Adrenal gland (tissue), 12 donors: Measurements from ENCODE around the gene BCLAF1. TPM values are rescaled to one million over a fixed set of nuclear protein-coding genes. Genes with fewer than 3 reads are reported as not detected.

Experiments used
- DNase-seq, 7 donors: peaks; one replicate each; pipeline ENCODE4 v3.0.0-alpha.2; 2019 to 2020
- H3K27ac ChIP-seq, 5 donors: fragments of 200-600 bp; sonication (generic) in 4 of 5; 1 replicate in 3 of 5; 2 replicates in 2 of 5; pipeline versions ENCODE4 v1.5.1 to v1.8.0; 2016 to 2020; ENCODE audit warnings: mild to moderate bottlenecking in 1 of 5
- H3K27me3 ChIP-seq: fragments of 200-600 bp; 2 replicates; pipeline ENCODE4 v1.8.0; 2021
- H3K36me3 ChIP-seq, 2 donors: fragments of 200-600 bp; replicated peaks in 1 of 2; 1 replicate in 1 of 2; 2 replicates in 1 of 2; pipeline versions ENCODE4 v1.5.1 to v1.8.0; 2018 to 2022
- H3K4me1 ChIP-seq, 2 donors: fragments of 200-600 bp; replicated peaks in 1 of 2; 1 replicate in 1 of 2; 2 replicates in 1 of 2; pipeline versions ENCODE4 v1.5.1 to v1.8.0; 2018 to 2021
- H3K4me3 ChIP-seq, 4 donors: fragments of 200-600 bp; sonication (generic) in 3 of 4; one replicate each; pipeline ENCODE4 v1.5.1; 2016 to 2018
- H3K9me3 ChIP-seq, 3 donors: fragments of 200-600 bp; sonication (generic) in 1 of 3; replicated peaks in 1 of 3; 1 replicate in 2 of 3; 2 replicates in 1 of 3; pipeline versions ENCODE4 v1.5.1 to v1.8.0; 2016 to 2021
- CTCF ChIP-seq, 6 experiments: fragments of 450-650 bp in 4 of 6; fragments of 200-600 bp in 2 of 6; sonication (generic) in 1 of 6; IDR thresholded peaks; 1 replicate in 5 of 6; 2 replicates in 1 of 6; pipeline versions ENCODE4 v1.5.1 to v1.8.0; 2016 to 2021; ENCODE audit warnings: antibody characterized with exemption in 6 of 6, mild to moderate bottlenecking in 2 of 6, moderate library complexity in 1 of 6
- POLR2A ChIP-seq, 2 donors: fragments of 450-650 bp; IDR thresholded peaks; one replicate each; pipeline ENCODE4 v1.6.1; 2017; ENCODE audit warnings: antibody characterized with exemption in 2 of 2, mild to moderate bottlenecking in 2 of 2, moderate library complexity in 1 of 2
- WGBS, 4 donors: extraction: QIAGEN DNeasy Blood & Tissue Kit in 2 of 4; methylation state at CpG; one replicate each; pipeline versions ENCODE4 v1.1.5 to v1.1.7; 2013 to 2017; 5-methylcytosine and 5-hydroxymethylcytosine counted together
- intact Hi-C, 2 donors: fragments of 100-400 bp; cut with DNase I; formaldehyde crosslinking; loops; one replicate each; pipeline versions ENCODE4 v1.14.1 to v1.15.0; 2022 to 2023
- polyA plus RNA-seq, 3 donors: library from polyadenylated mRNA; stranded (reverse); fragments of 200-250 nt in 2 of 3; fragments of 350-450 nt in 1 of 3; fragmentation: Illumina TruSeq in 1 of 3; extraction: RNeasy Lipid Tissue Mini Kit (QIAGEN cat#74804) in 1 of 3; gene quantifications; one replicate each; pipeline ENCODE4 v1.2.3, GENCODE V29; 2013 to 2014
- small RNA-seq, 2 donors: library from RNA; depleted of rRNA; stranded (forward); fragments of <200 nt; gene quantifications; one replicate each; pipeline ENCODE3, GENCODE V24; 2016
- total RNA-seq, 9 donors: library from RNA; depleted of rRNA in 4 of 9; stranded (reverse); fragments of >200 nt in 4 of 9; fragments of 120-200 nt in 1 of 9; fragmentation: NEBNext Ultra II Directional in 1 of 9; extraction: Animal tissue kit (Norgen Biotek cat#: 25700) in 1 of 9; gene quantifications; one replicate each; pipeline versions ENCODE4 v1.1.0 to v1.2.4, GENCODE V29; 2013 to 2023
- donor health status: healthy with polysubstance abuse.
- donor health status: Bipolar disorder and iron deficiency.
- donor health status: DM: yes; HTN: yes; CAD: no.
- donor health status: DM: no; HTN: no; CAD: no.
- donor health status: DM: no; HTN: no; CAD: no.
- donor health status: DM: yes; HTN: yes; CAD: no.

BCLAF1 gene
- total and polyA plus RNA-seq, 12 donors = 27.7 to 210 (median 112) TPM

DNA sequence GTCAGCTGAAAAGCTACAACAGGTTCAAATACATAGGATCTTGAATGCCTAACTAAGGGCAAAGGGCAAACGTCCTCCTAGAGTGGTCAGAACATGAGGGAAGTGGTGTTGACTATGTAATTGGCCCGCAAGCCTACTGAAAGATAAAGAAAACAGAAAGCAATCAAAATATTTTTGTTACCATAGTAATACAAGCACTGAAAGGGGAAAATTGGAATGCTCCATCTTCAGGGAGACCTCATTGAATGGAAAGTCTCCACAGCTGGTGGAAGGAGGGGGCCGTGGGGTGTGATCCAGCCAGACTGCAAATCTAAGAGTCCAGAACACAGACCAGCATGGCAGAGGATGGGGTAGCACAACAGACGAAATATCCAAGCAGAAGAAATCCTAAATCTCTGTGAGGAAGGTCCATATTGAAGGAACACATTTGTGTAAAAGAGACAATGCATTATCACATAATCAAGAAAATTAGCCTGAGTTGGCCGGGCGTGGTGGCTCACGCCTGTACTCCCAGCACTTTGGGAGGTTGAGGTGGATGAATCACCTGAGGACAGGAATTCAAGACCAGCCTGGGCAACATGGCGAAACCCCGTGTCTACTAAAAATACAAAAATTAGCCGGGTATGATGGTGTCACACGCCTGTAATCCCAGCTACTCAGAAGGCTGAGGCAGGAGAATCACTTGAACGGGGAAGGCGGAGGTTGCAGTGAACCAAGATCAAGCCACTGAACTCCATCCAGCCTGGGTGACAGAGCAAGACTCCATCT is 79.1 kb downstream of the BCLAF1 start:
- whole genome bisulfite sequencing, 4 donors = 89 to 91% (median 91%) methylated on average over 13 of the region's 13 CpGs

GRCh38 chr6:136209496-136209895 is 80.2 kb downstream of the BCLAF1 start:
- intact Hi-C loops = no loop called here
- H3K27ac ChIP-seq = no peak overlapping the region
- no peaks in the 10 kb centered on the region for H3K4me1 ChIP-seq
- WGBS, 4 donors = 91 to 97% (median 95%) methylated on average over 2 of the region's 2 CpGs
- DNase-seq = no peak
- TF ChIP-seq CTCF (IDR thresholded peaks at IDR 0.05) (no peak), POLR2A (IDR thresholded peaks at IDR 0.05) (no peak)
- H3K9me3 ChIP-seq = no peaks in the 10 kb centered on the region
- H3K4me3 ChIP-seq = no peak overlapping the region
- H3K27me3 ChIP-seq = no peaks in the 10 kb centered on the region
- no peaks in the 10 kb centered on the region for H3K36me3 ChIP-seq

More for the DNA sequence above, 79.1 kb downstream of the BCLAF1 start:
- DNase-seq = no peak
- Histone ChIP-seq H3K36me3 (no peaks in the 10 kb centered on the region), H3K4me1 (no peaks in the 10 kb centered on the region), H3K27ac (no peak overlapping the region), H3K27me3 (no peaks in the 10 kb centered on the region), H3K9me3 (no peaks in the 10 kb centered on the region), H3K4me3 (no peak overlapping the region)
- intact Hi-C loops = no loop called here
- TF ChIP-seq POLR2A (IDR thresholded peaks at IDR 0.05) (no peak), CTCF (IDR thresholded peaks at IDR 0.05) (no peak)

GRCh38 chr6:136208783-136209182 is 80.9 kb downstream of the BCLAF1 start:
- H3K27ac ChIP-seq = no peak overlapping the region
- intact Hi-C loops = no loop called here
- no peaks in the 10 kb centered on the region for H3K9me3 ChIP-seq
- DNase-seq = no peak
- no peaks in the 10 kb centered on the region for H3K27me3 ChIP-seq
- TF ChIP-seq POLR2A (IDR thresholded peaks at IDR 0.05) (no peak), CTCF (IDR thresholded peaks at IDR 0.05) (no peak)
- H3K36me3 ChIP-seq = no peaks in the 10 kb centered on the region
- no peak overlapping the region for H3K4me3 ChIP-seq
- WGBS, 4 donors = 92 to 97% (median 95%) methylated on average over 4 of the region's 4 CpGs
- H3K4me1 ChIP-seq = no peaks in the 10 kb centered on the region

Small RNAs within 50 kb of the gene (small RNA-seq; reads per million reads assigned to genes)
- gene AL023284.1 = 0 reads per million in 2 donors

Other genes with a start within 250 kb of the BCLAF1 start
- gene MTFR2, start 39.5 kb downstream of the BCLAF1 start, total RNA-seq = under 1 TPM in 8 of 9 donors, not detected in 1; 0.30 to 0.95 (median 0.66) TPM
- gene MTFR2, start 39.5 kb downstream of the BCLAF1 start, polyA plus RNA-seq = under 1 TPM; 0.61 to 0.97 (median 0.82) TPM